GM10847 (cell line): ENCODE data around the gene RPL27A.

Experiments
- POLR2A ChIP-seq: IDR thresholded peaks from 2 replicates; pipeline ENCODE4 v1.6.1; 2011; ENCODE audit not compliant: insufficient read length; ENCODE audit errors: extremely low read depth

RPL27A gene

DNA sequence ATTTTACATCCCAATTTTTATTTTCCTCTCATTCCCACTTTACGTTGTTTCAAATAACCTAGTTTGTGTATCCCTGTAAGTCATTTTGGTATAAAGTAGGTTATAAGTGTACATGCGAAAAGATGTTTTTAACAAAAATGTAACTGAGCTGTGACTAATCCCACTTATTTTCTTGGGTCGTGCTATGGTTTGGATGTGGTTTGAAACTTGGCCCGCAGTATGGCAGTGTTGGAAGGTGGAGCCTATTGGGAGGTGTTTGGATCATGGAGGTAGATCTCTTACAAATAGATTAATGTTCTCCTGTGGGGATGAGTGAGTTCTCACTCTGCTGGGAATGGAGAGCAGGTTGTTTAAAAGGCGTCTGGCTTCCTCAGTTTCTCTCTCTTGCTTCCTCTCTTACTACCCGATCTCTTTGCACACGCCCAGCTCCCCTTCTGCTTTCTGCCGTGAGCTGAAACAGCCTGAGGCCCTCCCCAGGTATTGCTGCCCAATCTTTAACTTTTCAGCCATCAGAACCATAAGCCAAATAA is 7.2 kb downstream of the RPL27A start:
- no peak for TF ChIP-seq POLR2A

DNA sequence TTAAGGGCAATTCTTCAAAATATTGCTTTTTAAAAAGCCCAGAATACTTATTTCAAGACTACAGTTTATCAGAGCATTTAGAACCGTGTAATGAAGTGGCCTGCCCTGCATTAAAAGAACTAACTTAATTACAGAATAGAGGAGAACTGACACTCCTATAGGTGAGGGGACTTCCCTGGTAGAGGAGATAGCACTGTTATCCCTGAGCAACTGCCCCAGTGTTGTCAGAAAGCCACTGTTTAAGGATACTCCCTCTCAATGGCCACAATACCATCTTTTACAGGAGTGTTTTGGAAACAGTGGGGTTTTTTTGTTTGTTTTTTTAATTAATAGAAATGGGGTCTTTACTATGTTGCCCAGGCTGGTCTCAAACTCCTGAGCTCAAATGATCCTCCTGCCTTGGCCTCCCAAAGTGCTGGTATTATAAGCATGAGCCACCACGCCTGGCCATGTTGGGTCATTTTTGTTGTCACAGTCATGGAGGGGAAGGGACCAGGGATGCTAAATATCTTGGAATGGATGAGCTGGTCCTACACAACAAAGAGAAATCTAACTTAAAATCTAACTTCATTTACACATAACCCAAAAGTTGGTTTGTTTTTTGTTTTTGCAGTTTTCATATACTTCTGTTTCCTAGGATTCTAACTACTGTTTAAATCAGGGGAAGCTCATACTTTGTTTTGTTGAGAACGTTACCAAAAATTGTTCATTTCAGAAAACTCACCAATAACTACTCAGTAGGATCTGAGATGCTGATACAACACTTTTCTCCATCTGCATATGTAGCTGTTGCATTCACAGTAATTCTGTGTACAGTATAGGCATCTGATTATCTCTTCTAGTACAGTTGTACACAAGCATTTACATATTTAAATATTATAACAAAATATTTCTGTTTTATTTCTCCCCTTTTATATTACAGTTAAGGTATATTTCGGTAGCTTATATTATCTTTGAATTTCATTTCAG is 8.1 kb downstream of the RPL27A start:
- no peak for TF ChIP-seq POLR2A

DNA sequence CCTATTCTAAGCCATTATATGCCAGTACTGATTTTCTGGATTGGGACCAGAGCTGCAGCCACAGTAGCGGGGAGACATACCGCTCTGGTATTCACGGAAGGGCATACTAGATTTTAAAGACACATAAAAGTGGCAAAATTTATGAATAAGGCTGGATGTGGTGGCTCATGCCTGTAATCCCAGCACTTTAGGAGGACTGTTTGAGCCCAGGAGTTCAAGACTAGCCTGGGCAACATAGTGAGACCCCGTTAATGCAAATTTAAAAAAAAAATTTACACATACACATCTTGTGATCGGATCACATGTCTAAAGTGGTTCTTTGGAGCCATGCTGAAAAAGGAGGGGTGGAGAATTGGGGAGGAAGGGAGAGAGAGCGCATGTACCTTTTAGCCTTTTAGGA is 9.0 kb downstream of the RPL27A start:
- no peak for TF ChIP-seq POLR2A

DNA sequence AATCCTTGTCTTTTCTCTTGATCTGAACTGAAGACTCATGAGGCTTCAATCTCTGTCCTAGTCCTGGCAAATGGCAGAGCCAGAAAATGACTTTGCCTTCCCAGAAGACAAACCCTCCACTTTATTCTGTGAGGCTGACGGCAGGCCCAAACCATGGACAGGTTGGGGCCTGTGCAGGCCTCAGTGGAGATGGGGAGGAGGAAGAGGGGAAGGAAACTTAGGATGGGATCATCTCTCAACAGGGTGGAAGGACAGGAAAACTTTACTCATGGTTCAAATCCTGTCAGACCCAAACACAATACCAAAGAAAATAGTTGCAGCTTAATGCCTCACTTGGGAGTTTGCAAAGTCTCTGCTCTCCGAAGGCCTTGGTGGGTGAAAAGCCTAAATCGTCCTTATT is 9.8 kb downstream of the RPL27A start:
- TF ChIP-seq POLR2A = no peak

DNA sequence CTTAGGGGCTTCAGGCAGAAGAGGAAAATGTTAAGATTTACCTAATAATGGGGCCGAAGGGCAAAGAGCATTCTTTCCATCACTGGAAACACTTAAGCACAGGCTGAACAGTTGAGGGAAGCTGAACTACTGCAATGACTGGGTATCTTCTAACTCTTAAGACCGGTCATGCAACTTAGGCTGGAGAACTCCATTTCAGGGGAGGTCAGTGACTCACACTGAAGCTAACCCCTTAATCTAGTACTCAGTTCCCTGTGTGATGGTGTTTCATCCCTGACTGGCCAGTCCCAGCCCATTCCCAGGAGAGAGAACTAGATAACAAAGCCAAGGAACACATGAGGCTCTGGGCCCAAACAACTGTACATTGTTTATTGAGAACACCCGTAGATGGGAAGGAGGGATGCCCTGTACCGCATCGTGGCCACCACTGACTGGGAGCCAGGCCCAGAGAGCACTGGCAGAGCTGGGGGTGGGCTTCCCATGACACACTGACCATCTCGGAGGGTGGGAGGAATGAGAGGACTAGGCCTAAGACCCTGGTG is 10.5 kb downstream of the RPL27A start:
- TF ChIP-seq POLR2A = no peak

DNA sequence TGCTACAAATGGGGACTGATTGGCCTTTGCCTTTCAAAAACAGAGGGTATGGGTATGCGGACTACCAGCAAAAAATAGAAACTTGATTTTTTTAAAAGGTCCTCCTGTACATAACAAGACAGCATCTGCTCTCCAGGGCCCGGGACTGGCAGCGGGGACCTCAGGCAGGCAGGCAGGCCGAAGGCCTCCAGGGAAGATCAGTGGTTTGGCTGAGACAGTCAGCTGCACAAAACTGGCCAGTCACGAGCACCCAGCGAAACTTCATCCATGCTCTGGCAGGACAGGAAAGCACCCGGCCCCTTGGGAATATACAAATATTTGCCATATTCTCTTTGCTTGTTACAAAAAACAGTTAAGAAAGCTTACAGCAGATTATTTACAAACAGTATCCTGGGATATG is 11.0 kb downstream of the RPL27A start:
- no peak for TF ChIP-seq POLR2A

DNA sequence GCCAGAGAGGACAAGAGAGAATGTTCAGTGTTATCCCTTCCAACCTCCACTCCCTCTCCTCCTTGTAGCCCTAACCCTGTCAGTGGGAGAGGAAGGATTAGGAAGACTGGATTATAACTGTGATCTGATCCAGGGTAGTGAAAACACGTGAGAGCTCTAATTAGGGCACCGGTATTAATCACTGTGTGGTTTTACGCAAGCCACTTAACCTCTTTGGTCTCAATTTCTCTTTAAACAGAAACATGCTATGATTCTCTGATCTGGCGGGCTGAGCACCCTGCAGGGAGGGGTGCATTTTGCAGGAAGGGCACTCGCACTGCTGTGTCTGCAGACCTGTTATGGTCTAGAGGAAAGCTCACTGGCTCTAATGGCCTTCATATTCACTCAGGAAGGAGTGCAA is 11.5 kb downstream of the RPL27A start:
- no peak for TF ChIP-seq POLR2A

DNA sequence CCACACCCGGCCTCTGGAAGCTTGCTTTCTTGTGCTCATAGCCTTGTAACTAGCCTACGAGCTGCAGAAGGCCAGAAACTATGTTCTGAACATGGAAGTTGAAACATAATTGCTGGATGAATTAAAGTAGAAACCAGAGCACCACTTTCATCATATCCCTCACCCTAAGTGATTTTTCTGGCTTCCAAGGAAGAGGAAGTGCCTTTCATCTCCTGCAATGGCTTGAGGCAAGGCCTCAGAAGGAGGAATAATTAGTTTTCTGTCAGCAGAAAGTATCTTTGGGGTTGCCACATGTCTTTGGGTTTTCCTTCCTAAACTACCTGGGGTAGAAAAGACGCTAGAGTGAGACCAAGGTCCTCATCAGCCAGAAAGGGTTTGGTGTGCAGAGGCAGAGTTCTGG is 14.5 kb downstream of the RPL27A start:
- no peak for TF ChIP-seq POLR2A

DNA sequence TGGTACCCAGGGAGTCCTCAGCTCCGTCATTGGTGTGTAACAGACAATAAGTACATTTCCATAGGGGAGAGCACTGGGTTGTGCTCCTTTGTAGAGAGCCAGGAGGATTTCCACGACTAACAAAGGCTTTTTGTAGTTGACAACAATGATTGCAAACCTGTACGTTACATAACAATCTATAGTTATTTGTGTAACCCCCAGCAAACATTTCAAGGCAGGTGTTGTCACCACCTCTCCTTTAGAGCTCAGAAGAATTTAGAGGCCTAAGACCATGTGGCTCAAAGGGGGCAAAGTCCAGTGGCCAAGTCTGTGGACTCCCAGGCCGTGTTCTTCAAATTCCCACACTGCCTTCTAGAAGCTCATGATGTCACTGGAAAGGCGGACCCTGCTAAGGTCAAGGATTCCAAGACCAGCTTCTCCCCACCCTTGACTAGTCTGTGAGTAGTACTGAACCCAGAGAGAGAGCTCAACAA is 15.8 kb downstream of the RPL27A start:
- no peak for TF ChIP-seq POLR2A

DNA sequence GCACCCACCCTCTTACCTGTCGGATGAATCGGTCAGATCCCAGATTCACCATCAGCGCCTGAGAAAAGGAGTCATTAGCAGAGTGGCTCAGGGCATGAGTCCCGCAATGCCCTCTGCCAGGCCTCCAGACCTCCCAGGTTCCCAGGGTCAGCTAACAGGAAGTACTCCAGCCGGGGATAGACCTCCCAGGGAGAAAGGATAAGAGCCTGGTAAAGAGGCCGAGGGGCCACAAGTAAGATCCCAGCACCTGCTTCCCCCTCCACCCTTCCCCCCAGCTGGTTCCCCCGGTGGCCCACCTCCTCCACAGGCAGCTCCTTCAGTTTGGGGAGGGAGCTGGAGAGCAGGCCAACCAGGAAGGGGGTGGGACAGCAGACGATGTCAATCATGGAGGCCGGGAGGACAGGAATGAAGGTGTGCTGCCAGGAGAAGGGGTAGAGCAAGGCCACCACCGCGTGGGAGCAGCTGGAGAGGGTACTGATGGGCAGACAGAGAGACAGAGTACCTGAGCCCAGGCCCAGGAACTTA is 16.4 kb downstream of the RPL27A start:
- no peak for TF ChIP-seq POLR2A

DNA sequence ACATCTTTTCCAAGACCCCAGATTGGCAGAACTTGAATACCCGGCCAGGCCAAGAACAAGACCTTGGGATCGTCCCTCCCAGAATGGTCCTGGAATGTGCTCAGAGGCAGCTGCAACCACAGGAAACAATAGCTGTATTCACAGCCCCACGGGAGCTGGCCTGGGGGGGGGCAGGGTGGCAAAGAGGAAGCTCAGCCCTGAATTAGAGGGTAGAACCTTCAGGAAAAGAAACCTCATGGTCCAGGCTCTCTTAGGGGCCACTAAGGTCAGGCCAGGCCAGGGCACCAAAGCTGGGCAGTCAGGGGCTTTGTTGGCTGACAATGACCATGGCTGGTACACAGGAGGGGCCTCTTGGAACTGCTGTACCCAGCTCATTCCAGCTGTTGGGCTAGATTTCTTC is 17.3 kb downstream of the RPL27A start:
- no peak for TF ChIP-seq POLR2A

DNA sequence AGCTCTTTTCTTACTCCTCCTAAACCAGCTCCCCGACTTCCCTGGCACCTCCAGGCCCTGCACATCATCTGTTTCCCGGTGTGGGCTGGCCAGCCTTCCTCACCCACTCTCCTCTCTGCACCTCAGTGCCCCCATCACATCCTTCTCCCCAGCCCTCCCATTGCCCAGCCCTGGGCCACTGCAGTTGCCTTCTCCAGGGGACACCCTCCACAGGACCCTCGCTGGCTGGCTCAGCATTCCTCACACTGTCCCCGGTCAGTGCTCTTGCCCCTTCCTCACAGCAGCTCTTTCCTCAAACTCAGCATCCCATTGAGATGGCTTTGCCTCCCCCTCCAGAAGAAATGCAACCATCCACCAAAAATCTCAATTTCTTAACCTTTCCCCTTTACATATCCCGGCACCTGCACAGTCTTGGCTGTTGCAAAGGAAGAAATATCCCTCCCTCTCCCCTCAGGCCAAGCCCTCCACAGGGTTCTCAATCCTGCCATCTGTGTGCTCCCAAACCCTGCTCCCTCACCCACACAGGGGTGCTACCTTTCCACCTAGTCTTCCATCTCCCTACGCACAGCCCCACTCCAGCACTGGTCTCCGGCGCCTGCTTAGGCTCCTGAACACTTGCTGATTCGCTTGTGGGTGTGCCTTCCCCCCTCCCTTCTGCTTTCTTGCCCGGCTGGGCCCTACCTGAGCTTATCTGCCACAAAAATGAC is 19.5 kb downstream of the RPL27A start:
- TF ChIP-seq POLR2A = no peak

DNA sequence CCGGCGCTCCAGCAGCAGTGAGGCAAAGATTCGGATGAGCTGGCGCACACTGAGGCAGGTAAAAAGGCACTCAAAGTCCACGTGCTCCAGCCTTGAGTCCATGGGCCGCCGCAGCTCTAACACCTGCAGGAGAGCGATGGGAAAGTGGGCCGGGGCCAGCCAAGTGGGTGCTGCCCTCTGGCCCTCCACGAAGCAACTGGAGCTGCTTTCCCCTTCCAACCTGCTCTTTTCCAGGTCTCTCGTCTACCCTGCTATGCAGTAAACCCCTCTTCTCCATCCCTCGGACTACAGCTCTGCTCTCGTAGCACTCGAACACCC is 20.0 kb downstream of the RPL27A start:
- no peak for TF ChIP-seq POLR2A

DNA sequence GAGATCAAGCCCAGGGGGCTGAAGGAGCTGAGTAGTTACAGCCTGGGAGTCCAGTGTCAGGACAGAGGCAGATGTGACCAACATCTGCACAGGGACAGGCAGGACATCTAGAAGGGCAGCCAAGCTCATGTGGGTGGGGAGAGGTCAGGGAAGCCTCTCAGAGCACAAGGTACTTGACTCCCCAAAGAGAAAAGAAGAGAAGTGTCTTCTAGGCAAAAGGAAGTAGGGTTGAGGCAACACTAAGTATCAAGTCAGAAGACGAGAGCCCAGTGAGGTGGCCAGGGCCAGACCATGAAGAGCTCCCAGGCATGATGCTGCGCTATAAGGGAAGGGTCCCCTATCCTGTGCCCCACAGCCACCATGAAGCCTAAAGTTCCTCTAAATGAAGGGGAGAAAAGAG is 21.5 kb downstream of the RPL27A start:
- no peak for TF ChIP-seq POLR2A

DNA sequence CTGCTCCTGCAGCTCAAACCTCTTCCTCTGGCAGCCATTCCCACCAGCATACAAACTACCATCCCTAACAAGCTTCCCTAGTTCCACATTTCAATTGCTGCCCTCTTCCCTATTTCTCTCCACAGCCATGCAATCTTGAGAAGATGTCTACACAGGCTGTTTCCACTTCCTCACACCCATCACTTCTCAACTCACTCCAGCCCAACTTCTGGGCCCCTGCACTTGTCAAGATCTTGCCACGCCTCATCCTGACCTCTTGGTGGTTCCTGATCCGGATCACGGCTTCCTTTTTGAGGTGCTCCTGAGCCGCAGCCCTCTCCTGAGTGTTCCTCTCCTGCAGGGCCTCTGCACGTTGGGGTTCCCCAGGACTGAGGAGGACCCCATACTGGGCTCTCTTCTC is 22.6 kb downstream of the RPL27A start:
- TF ChIP-seq POLR2A = no peak

DNA sequence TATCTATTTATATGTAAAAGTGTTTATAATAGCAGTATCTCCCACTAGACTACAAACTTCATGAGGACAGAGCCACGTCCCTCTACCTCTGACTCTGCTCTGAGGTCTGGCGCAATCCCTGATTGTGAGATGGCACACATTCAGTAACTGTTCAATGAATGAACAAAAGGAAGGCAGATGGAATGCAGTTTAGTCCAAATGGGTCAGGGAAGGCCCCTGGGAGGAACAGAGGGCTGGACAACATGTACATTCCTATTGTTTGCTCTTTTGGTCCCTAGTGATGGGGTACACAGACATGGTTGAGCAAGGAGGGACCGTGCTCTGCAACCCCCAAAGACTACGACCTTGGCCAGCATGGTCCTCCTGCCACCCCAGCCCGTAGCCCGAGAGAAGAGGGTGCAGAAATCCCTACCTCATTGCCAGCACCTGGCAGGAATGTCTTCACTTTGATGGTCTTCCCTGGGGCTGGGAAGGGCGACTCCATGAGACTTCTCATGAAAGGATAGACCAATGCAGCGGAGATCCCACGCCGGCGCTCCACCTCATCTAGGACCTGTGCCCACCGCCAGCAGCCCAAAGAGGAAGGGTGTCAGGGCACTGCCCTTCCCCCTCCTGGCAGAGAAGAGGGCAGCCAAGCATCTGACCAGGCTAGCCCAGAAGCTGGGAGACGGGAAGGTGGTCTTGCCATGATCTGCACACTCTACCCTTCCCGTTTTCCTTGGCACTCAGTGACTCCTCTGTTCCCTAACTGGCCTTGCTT is 24.3 kb downstream of the RPL27A start:
- TF ChIP-seq POLR2A = no peak
